ENCODE measurements around the gene GMPS. TPM values are rescaled to one million over a fixed set of nuclear protein-coding genes. Genes with fewer than 3 reads are reported as not detected.
A peak's percentile ranks its signal among the peaks of the same experiment; 100 is the strongest.

GMPS gene
- total and polyA plus RNA-seq, 9 of the 15 experiments (the other 6 are each of a cell fraction or from before 2014, with no cell fraction given) = 73.7 to 282 (median 156) TPM

GRCh38 chr3:155886915-155887314 lies 16.5 kb downstream of the GMPS start (continued):
- no peak for TF ChIP-seq HMGXB4 (CRISPR knock-in tag; IDR thresholded peaks at IDR 0.05)

GRCh38 chr3:155889212-155889611 lies 18.8 kb downstream of the GMPS start:
- POLR2A ChIA-PET = interaction anchor here (0.7 to 1.0 kb wide), 2 partner anchors 10 to 49 kb away, joined by 3 to 8 read pairs; no protein-coding TSS in a partner anchor
- no TSS peak for BruUV-seq (replicated peaks)
- WGBS (ENCODE audit: insufficient coverage, low coverage, missing lambda C conversion rate) = 31% methylated on average over 5 of the region's 5 CpGs
- TF ChIP-seq FOXK1 (CRISPR knock-in tag; IDR thresholded peaks at IDR 0.05; ENCODE audit: borderline replicate concordance) (no peak), EP300 (IDR thresholded peaks at IDR 0.05; ENCODE audit: low read length) (no peak), NELFE (IDR thresholded peaks at IDR 0.05; ENCODE audit: insufficient read depth, insufficient read length) (no peak), MITF (IDR thresholded peaks at IDR 0.05) (no peak), ZNF232 (CRISPR knock-in tag; IDR thresholded peaks at IDR 0.05) (no peak), CBX2 (IDR thresholded peaks at IDR 0.05; ENCODE audit: insufficient read depth, low read length, poor library complexity, severe bottlenecking) (no peak), ETV6 (IDR thresholded peaks at IDR 0.05; ENCODE audit: borderline replicate concordance in 1 of 2, low read depth in 2 of 2, low read length in 1 of 2) (no peak), ETV6 (CRISPR knock-in tag; IDR thresholded peaks at IDR 0.05; ENCODE audit: borderline replicate concordance) (no peak), MCM7 (IDR thresholded peaks at IDR 0.05) (no peak), RB1 (IDR thresholded peaks at IDR 0.05; ENCODE audit: low read depth) (no peak), HNRNPH1 (optimal IDR thresholded peaks at IDR 0.05; ENCODE audit: low read depth, low read length) (no peak), PHF20 (IDR thresholded peaks at IDR 0.05; ENCODE audit: partially characterized antibody) (no peak), ZNF592 (IDR thresholded peaks at IDR 0.05) (peak; percentile 60)

More at GRCh38 chr3:155889212-155889611, 18.8 kb downstream of the GMPS start:
- Histone ChIP-seq H4K20me1 (replicated peaks; ENCODE audit: control insufficient read depth, insufficient read depth, low read length) (0 out of 2 replicates have a peak, but pooled peaks cover 3% of the 10 kb centered on the region), H3K9me3 (replicated peaks; ENCODE audit: control insufficient read depth, insufficient read depth, low read depth, low read length) (no peaks in the 10 kb centered on the region), H3K4me3 (no peak overlapping the region), H3K27me3 (ENCODE audit: control insufficient read depth in 2 of 2, insufficient read depth in 2 of 2, low read length in 2 of 2) (no peaks in the 10 kb centered on the region), H3K27ac (ENCODE audit: extremely low read depth, low read depth, low read length) (peak overlapping the region; percentile 90), H3K4me1 (replicated peaks in 1 of 2; ENCODE audit: control insufficient read depth in 2 of 2, insufficient read depth in 2 of 2, low read length in 2 of 2) (peaks cover 25 to 35% of the 10 kb centered on the region in 2 experiments), H3K36me3 (ENCODE audit: control insufficient read depth, insufficient read depth, low read length) (peaks cover 26% of the 10 kb centered on the region; the same call in 2 of the 3 replicates), H3K9me1 (ENCODE audit: control insufficient read depth, insufficient read depth, low read length) (no peaks in the 10 kb centered on the region), H3K4me2 (ENCODE audit: insufficient read depth, low read length) (peak overlapping the region; percentile 71), H2AFZ (ENCODE audit: low read depth, low read length) (no peak overlapping the region), H3K9ac (ENCODE audit: insufficient read depth in 1 of 2, low read depth in 2 of 2, low read length in 2 of 2) (peak overlapping the region; percentile 57 to 66; a peak in 3 of 4 replicates), H3K79me2 (ENCODE audit: control insufficient read depth, insufficient read depth, low read length) (peaks cover 100% of the 10 kb centered on the region)
- ATAC-seq (peak; percentile 33), FAIRE-seq (no peak), DNase-seq (ENCODE audit: extremely low read depth in 1 of 4, low spot score in 3 of 4) (peak in 2 of 4 experiments; percentile 12 to 17)
- in situ Hi-C loops (cut with MboI) (no loop called here), intact Hi-C loops (cut with micrococcal nuclease) (no loop called here)
- CTCF ChIA-PET (ENCODE audit: low intra/inter-chr PET ratio) = no interaction called here

Data from K562 (cell line).